NCI-H2171 (cell line): Measurements from ENCODE around the gene DDN.

ENCODE experiments used
- DNase-seq: peaks from one replicate; lab custom pipeline; 2025; lab: John Stamatoyannopoulos, UW

The DDN gene

DNA sequence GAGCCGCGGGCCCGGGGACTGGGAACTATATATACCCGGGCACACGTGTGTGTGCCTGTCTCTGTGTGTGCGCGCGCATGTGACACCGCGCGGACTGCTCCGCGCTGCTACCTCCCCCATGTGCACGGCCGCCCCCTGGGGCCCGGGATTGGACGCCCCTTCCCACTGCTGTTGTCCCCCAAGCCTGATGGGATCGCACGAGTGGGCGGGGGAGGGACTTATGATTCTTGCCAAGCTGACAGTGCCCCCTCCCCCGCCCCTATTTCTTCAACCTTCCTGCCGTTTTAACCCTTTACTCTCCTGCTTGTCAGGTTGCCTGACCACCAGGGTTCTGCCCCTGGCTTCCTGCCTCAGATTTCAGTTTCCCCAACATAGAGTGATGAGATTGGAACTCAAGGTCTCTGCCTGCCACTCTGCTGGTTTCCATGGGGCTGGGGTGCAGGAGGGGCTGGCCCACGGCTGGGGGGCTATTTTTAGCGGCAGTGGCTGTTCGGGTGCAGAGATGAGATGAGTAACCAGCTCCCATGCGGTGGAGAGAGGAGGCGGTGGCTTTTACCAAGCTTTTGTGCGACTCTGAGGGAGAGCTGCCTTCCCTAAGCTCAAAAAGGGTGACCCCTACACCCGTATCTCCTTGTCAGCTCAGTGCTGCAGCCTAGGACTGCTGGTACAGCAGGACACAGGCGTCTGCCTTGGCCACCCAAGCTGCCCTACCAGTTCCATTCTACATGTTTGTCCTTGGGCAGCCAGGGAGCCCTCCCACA, at the start of gene DDN:
Gene DDN (minus strand): TSS at position 5 of the 761 bp plus-strand sequence. CDS start 88 bp downstream, outside the sequence.
- DNase-seq: peak; percentile 79

DNA sequence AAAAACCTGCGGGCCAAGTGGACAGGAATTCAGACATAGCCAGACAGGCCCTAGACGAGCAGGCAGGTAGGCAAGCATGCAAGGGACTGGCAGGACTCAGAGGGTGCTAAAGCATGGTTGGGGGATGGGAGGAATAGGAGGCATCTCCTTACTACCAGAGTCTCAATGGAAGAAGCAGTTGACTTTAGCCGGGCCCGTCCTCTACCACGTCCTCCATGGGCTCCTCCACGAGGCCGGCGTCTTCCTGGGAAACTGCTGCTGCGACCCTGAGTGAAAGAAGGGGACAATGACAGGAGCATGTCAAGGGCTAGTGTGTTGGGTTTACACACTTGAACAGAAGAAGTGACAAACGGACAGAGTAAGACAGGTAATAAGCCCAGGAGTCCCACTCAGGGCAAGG, 49.8 kb upstream of the DDN start:
- DNase-seq: no peak

DNA sequence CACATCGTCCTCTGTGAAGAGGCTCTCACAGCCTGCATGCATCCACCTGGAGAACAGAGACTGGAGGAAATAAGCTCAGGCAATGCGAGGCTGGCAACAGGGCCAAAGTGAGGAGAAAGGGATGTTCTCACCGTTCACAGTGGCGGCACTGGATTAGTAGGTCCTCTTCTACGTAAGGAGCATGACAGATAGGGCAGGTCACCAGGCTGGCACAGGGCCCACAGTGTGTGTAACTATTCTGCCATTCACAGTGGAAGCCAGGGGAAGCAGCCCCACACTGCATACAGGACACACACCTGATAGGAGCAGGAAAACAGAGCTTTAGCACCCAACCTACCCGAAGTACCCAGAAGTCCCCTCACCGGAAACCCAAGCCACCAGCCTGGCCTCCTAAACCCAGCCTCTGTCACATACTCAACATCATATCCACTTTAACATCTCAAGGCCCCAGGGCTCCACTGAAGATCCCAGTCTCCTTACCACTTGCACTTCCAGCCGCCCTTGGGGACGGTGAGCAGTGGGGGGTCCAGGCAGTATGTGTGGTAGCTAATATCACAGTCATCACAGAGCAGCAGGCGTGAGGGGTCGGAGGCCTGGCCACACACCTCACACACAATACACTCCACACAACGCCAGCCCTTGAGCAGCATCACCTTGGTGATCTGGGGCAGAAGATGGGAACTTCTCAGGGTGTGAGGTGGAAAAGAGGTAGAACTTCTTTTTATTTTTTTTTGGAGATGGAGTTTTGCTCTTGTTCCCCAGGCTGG, 47.1 kb upstream of the DDN start:
- DNase-seq: no peak

DNA sequence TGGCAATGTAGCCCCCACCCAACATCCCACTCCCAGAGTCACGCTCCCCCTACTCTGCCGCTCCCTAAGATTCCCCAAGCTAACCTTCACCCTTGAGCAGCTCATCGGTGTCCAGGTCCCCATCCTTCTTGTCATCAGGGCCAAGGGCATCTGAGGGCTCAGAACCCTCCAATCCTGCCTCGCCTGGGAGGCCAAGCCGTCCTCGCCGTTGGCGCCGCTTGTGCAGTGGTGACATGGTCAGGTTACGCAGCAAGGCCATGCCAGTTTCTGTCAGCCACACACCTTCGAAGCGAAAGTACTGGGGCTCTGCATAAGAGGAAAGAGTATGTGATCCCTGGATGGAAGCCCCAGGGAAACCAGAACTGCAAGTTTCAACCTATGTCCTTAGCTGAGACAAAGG, 45.5 kb upstream of the DDN start:
- no peak for DNase-seq

DNA sequence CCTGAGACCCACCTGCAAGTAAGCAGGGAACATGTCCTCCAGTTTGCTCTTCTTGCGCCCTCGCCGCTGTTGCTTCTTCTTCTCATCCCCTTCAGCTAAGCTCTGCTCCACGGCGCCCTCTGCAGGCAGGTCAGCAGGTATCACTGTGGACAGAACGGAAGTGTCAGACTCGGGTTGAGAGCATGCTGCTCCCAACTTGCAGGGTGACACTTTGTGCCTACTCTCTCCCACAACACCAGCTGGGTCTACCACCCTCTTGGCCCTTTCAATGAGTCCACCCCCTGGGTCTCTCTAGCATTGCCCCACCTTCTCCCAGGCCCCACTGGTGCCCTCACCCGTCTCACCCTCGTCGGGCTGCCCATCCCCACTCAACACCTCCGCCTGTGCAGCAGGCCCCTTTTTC, 44.7 kb upstream of the DDN start:
- DNase-seq: no peak

GRCh38 chr12:49043241-49043640, 44.1 kb upstream of the DDN start:
- no peak for DNase-seq

DNA sequence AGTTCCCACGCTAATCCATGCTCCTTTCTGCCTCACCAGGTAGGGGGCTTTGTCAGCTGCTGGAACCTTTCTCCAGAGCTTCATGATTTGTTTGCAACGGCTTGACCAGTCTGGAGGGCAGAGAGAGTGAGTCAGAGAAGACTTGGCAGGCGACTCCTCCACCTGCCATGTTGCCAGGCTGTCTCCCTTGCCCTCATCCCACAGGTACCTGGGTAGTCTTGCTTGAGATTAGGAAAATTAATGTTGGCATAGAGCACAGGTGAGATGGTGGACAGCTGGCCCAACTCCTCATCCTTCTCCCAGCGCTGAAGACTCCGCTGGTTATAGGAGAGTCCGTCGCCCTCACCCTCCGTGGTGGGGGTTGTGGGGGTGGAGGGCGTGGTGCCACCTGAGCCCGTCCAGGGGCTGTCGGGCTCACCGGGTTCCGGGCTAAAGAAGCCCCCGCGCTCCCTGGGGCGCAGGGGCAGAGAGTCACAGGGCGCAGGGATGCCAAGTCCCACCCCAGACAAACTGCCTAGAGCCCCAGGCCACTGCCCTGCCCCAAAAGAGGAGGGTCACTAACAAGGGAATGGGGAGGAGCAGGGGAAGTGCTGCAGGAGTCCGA, 42.8 kb upstream of the DDN start:
- DNase-seq: no peak

- DNase-seq: no peak
Observed at GRCh38 chr12:49041036-49041880, 42.1 kb upstream of the DDN start.

- no peak for DNase-seq
Observed at GRCh38 chr12:49040364-49040855, 41.2 kb upstream of the DDN start.

- DNase-seq: no peak
Observed at GRCh38 chr12:49039421-49040363, 40.5 kb upstream of the DDN start.

GRCh38 chr12:49038291-49038955, 39.2 kb upstream of the DDN start:
- DNase-seq: no peak

DNA sequence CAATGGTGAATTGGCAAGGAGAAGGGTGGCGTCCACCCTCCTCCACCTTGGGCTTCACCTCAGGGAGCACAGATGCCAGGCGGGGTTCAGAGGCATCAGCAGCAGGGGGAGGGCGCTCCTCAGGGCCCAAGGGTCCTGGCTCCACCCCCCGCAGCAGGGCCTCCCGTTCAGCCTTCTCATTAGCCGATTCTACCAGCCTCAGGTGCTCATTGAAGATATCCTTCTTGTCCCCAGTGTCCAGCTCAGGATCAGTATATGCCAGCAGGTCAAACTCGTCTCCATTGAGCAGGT, 38.7 kb upstream of the DDN start:
- DNase-seq: no peak

DNA sequence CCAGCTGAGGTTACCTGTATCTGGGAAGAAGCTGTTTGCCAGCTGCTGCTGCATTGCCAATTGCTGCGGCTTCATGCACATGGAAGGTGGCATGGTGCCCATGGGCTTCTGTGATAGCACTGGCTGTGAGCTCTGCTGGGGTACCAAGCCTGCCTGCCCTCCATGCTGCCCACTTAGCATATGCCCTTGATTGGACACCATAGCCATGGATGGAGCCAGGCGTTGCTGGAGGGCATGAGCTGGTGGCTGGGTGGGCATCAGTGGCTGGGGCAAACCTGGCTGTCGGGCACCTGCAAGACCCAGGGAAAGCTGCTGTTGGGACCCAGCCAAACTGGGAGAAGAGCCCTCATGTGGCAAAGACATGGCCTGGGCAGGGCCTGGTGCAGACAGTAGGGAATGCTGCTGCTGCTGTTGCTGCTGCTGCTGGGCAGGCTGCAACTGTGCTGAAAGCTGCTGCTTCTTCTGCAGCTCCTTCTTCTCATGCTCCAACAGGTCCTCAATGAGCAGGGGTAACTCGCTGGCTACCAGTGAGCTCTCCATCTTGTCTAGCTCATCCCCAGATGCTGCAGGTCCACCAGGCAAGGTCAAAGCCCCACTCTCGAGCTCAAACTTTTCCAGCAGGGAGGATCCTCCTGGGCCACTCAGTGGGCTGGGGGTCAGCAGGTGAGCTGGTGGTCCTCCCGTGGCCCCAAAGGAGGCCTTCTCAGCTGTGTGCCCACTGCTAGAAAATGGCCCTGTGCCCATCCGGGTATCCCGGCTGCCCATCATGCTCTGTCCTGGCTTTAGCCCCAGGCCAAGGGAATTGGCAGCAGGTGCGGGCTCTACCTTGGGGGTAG, 38.2 kb upstream of the DDN start:
- no peak for DNase-seq

DNA sequence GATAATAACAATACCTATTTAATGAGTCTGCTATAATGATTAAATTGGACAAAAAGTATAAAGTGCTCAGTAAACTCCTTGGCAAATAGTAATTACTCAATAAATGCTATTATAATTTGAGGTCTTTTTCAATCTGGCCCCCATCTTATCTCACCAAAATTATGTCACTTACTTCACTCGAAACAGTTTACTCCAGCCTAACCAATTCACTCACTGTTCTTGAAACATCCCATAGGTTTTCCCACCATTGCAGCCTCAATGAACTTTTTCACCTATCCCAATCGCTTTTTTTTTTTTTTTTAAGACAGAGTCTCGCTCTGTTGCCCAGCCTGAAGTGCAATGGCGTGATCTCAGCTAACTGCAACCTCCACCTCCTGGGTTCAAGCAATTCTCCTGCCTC, 36.9 kb upstream of the DDN start:
- no peak for DNase-seq

GRCh38 chr12:49034286-49034622, 35.1 kb upstream of the DDN start:
- no peak for DNase-seq

GRCh38 chr12:49033611-49034285, 34.6 kb upstream of the DDN start:
- no peak for DNase-seq

DNA sequence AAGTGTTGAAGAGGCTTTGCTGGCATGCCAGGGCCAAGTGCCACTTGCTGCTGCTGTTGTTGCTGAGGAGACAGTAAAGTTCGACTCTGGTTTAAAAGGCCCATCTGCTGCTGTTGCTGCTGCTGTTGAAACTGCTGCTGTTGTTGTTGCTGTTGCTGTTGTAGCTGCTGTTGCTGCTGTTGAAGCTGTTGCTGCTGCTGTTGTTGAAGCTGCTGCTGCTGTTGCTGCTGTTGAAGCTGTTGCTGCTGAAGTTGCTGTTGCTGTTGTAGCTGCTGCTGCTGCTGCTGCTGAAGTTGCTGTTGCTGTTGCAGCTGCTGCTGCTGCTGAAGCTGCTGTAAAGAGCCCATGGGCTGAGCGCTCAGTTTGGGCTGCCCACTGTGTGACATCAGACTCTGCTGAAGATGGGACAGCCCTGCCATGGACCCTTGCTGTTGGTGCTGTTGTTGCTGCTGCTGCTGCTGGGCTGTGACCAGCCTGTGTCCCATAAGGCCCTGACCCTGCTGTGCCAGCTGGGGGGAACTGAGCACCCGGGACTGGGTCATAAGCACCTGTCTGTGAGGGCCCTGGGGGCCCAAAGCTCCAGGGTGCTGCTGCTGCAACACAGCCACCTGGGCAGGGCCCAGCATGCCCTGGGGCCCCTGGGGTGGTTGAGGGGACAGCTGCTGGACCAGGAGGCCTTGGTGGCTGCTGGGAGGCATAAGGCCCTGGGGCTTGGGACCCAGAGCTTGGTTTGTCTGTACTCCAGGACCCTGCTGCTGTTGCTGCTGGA, 33.7 kb upstream of the DDN start:
- no peak for DNase-seq

DNA sequence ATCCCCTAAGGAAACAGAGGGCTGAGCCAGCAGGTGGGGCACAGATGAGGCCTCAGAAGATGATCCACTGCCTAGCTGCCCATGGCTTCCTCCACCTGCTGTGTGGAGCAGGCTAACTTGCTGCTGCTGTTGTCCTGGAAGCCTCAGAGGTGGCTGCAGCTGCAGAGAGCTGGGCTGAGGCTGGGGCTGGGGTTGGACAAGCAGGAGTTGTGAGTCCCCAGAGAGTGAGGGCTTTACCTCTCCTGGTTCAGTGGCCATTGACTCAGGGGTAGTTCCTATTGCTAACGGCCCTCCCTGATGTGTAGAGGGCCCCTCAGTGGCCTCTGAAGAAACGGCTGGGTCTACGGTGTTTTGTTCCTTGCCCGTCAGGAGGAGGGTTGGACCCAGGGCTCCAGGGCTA, 33.1 kb upstream of the DDN start:
- no peak for DNase-seq
